B cell (primary cell): ENCODE measurements around the gene SFXN2. TPM values are rescaled to one million over a fixed set of nuclear protein-coding genes. Genes with fewer than 3 reads are reported as not detected.
"Not testable (repeated sequence)": the region's sequence is repeated elsewhere in the genome, so short reads cannot be mapped to it uniquely, and the experiment has no call there.

ENCODE experiments used
- ATAC-seq: fragments of 200-7000 bp; cut with Tn5 transposase; one replicate; pipeline ENCODE4 v1.10.0; 2021; ENCODE audit warnings: low read depth, mild to moderate bottlenecking, moderate number of reproducible peaks, moderate library complexity
- CTCF ChIA-PET: fragments of 350-600 bp; sonication (Branson Sonifier 250); formaldehyde crosslinking; loops from one replicate; lab custom pipeline; 2021; ENCODE audit warnings: antibody characterized with exemption, inconsistent platforms; lab: Charles Lee
- POLR2A ChIA-PET: fragments of 350-600 bp; sonication (Branson Sonifier 250); formaldehyde crosslinking; loops from one replicate; lab custom pipeline; 2021; ENCODE audit warnings: antibody characterized with exemption; lab: Charles Lee
- DNase-seq: peaks from one replicate; pipeline ENCODE4 v3.0.0; 2013
- H2AFZ ChIP-seq: 2 replicates; pipeline ENCODE4 v1.6.1; 2012; ENCODE audit warnings: mild to moderate bottlenecking, low read depth, low read length; ENCODE audit not compliant: insufficient read depth, poor library complexity, severe bottlenecking
- H3K27ac ChIP-seq, 2 donors: 1 replicate in 1 of 2; 2 replicates in 1 of 2; pipeline ENCODE4 v1.5.1; 2012 to 2013; ENCODE audit warnings: low read length in 2 of 2, mild to moderate bottlenecking in 2 of 2, moderate library complexity in 1 of 2
- H3K27me3 ChIP-seq, 4 experiments: fragments of 200-600 bp in 1 of 4; sonication (generic) in 1 of 4; replicated peaks in 1 of 4; 1 replicate in 2 of 4; 2 replicates in 2 of 4; pipeline versions ENCODE4 v1.6.1 to v1.7.0; 2013 to 2016; ENCODE audit warnings: low read length in 3 of 4, mild to moderate bottlenecking in 2 of 4, mixed read lengths in 1 of 4, moderate library complexity in 1 of 4; ENCODE audit not compliant: insufficient read depth in 4 of 4, control insufficient read depth in 3 of 4; ENCODE audit errors: control extremely low read depth in 1 of 4
- H3K36me3 ChIP-seq, 2 experiments: replicated peaks in 1 of 2; 1 replicate in 1 of 2; 2 replicates in 1 of 2; pipeline versions ENCODE4 v1.6.1 to v1.7.1; 2013; ENCODE audit warnings: low read length in 1 of 2; ENCODE audit not compliant: insufficient read depth in 2 of 2, control insufficient read depth in 1 of 2; ENCODE audit errors: control extremely low read depth in 1 of 2, extremely low read depth in 1 of 2
- H3K4me1 ChIP-seq, 2 donors: fragments of 200-600 bp in 1 of 2; sonication (generic) in 1 of 2; 1 replicate in 1 of 2; 2 replicates in 1 of 2; pipeline versions ENCODE4 v1.5.1 to v1.6.1; 2013 to 2017; ENCODE audit warnings: low read length in 2 of 2; ENCODE audit not compliant: control insufficient read depth in 2 of 2, insufficient read depth in 2 of 2
- H3K4me2 ChIP-seq: replicated peaks from 2 replicates; pipeline ENCODE3; 2012; ENCODE audit warnings: mild to moderate bottlenecking, low read depth, low read length; ENCODE audit not compliant: poor library complexity, severe bottlenecking
- H3K4me3 ChIP-seq, 5 experiments: fragments of 200-600 bp in 1 of 5; sonication (generic) in 1 of 5; 1 replicate in 3 of 5; 2 replicates in 2 of 5; pipeline versions ENCODE4 v1.5.1 to v1.7.0; 2011 to 2016; ENCODE audit warnings: low read length in 4 of 5, mild to moderate bottlenecking in 4 of 5, low read depth in 2 of 5, control low read depth in 1 of 5, moderate library complexity in 1 of 5; ENCODE audit not compliant: insufficient read depth in 1 of 5; ENCODE audit errors: control extremely low read depth in 1 of 5, extremely low read depth in 1 of 5
- H3K79me2 ChIP-seq: fragments of 200-600 bp; sonication (generic); one replicate; pipeline ENCODE4 v1.6.0; 2016; ENCODE audit warnings: low read length; ENCODE audit not compliant: control insufficient read depth, insufficient read depth
- H3K9ac ChIP-seq: fragments of 200-600 bp; sonication (generic); 2 replicates; pipeline ENCODE4 v1.6.1; 2017; ENCODE audit warnings: mild to moderate bottlenecking, low read length, moderate library complexity
- H3K9me3 ChIP-seq, 3 donors: one replicate each; pipeline versions ENCODE4 v1.6.1 to v1.7.1; 2013; ENCODE audit warnings: low read length in 2 of 3; ENCODE audit not compliant: control insufficient read depth in 2 of 3, insufficient read depth in 1 of 3; ENCODE audit errors: control extremely low read depth in 1 of 3
- H4K20me1 ChIP-seq: 2 replicates; pipeline ENCODE4 v1.6.0; 2012; ENCODE audit warnings: mild to moderate bottlenecking, low read length; ENCODE audit not compliant: insufficient read depth, control insufficient read depth, poor library complexity, severe bottlenecking
- H3K27ac Mint-ChIP-seq: one replicate; pipeline ENCODE4 v1.8.0; 2021; ENCODE audit warnings: mixed read lengths
- H3K27me3 Mint-ChIP-seq: one replicate; pipeline ENCODE4 v1.8.0; 2021; ENCODE audit warnings: mixed read lengths
- H3K4me1 Mint-ChIP-seq: one replicate; pipeline ENCODE4 v1.8.0; 2021; ENCODE audit warnings: mixed read lengths
- H3K4me3 Mint-ChIP-seq: one replicate; pipeline ENCODE4 v1.8.0; 2021; ENCODE audit warnings: mixed read lengths
- H3K9me3 Mint-ChIP-seq: one replicate; pipeline ENCODE4 v1.8.0; 2022; ENCODE audit warnings: mixed read lengths; ENCODE audit not compliant: insufficient read depth
- EZH2 ChIP-seq: IDR thresholded peaks from 2 replicates; pipeline ENCODE4 v1.6.1; 2012; ENCODE audit warnings: borderline replicate concordance, low read depth, mild to moderate bottlenecking, moderate library complexity, low read length; ENCODE audit not compliant: insufficient read depth, poor library complexity, severe bottlenecking
- WGBS: methylation state at CpG from one replicate; pipeline ENCODE4 v1.1.5; 2013; ENCODE audit warnings: missing lambda C conversion rate; ENCODE audit not compliant: insufficient coverage; 5-methylcytosine and 5-hydroxymethylcytosine counted together
- intact Hi-C: fragments of 100-400 bp; cut with micrococcal nuclease; formaldehyde crosslinking; loops from one replicate; pipeline ENCODE4 v1.10.0; 2022
- polyA plus RNA-seq: library from polyadenylated mRNA; depleted of rRNA; stranded (reverse); fragments of >200 nt; gene quantifications from 2 replicates; pipeline ENCODE4 v1.2.3, GENCODE V29; 2012
- total RNA-seq, 2 donors: library from RNA; stranded (reverse); fragments of 120-200 nt in 1 of 2; gene quantifications; 1 replicate in 1 of 2; 2 replicates in 1 of 2; pipeline versions ENCODE4 v1.2.3 to v1.2.4, GENCODE V29; 2013 to 2022
- TF ChIP-seq, protein P1 (sequence below): fragments of 200-600 bp; IDR thresholded peaks from one replicate; pipeline ENCODE4 v1.8.0; 2022; ENCODE audit warnings: antibody characterized with exemption, mild to moderate bottlenecking

Gene SFXN2
- total and polyA plus RNA-seq, 2 donors (not counting 1 experiment from before 2014, with no cell fraction given): 8.1 to 23.5 TPM

DNA sequence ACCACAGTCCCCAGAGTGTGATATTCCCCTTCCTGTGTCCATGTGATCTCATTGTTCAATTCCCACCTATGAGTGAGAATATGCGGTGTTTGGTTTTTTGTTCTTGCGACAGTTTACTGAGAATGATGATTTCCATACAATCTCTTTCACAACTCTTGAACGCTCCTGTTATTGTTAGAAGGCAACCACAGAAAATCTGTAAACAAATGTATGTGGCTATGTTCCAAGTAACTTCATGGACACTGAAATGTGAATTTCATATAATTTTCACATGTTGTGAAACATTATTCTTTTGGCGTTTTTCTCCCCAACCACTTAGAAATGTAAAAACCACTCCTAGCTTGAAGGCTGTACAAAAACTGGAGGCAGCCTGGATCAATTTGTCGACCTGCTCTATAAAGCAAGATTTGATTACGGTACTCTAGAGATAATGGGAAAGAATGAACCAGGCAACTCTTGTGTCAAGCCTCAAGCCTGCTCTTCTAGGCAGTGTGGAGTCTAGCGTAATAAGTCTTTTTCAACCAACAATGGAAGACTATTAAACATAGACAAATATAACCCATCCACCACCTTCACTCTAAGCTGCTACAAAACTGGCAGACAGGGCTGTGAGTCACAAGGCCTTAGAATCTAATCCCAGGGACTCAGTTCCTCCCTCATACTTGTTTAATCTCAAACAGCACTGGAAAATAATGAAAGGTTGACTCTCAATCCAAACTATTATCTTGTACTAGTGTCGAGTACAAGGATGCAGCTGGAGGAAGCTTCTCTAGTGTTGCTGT lies 23.0 kb upstream of the SFXN2 start:
- CTCF ChIA-PET: interaction anchor here (1.5 kb wide), 1 partner anchor 14 kb away, joined by 4 read pairs; no protein-coding TSS in a partner anchor
- DNase-seq: no peak
- Histone ChIP-seq H3K27me3 (no peaks in the 10 kb centered on the region), H3K79me2 (no peaks in the 10 kb centered on the region), H3K9ac (no peak overlapping the region), H3K4me3 (no peak overlapping the region), H3K4me1 (no peaks in the 10 kb centered on the region), H3K9me3 (no peaks in the 10 kb centered on the region), H3K4me2 (no peak overlapping the region), H2AFZ (no peak overlapping the region), H3K27ac (no peak overlapping the region), H4K20me1 (no peaks in the 10 kb centered on the region), H3K36me3 (no peaks in the 10 kb centered on the region)
- Mint-ChIP-seq H3K9me3 (no peaks in the 10 kb centered on the region), H3K4me3 (no peak overlapping the region), H3K4me1 (no peaks in the 10 kb centered on the region), H3K27me3 (no peaks in the 10 kb centered on the region), H3K27ac (no peak overlapping the region)
- POLR2A ChIA-PET: interaction anchor here (1.5 kb wide), 1 partner anchor 22 kb away, joined by 9 read pairs; the partner anchor contains the start of genes ARL3 and SFXN2
- 100% methylated on average over 1 of the region's 8 CpGs for WGBS
- no peak for TF ChIP-seq EZH2
- TF ChIP-seq, protein P1, sequence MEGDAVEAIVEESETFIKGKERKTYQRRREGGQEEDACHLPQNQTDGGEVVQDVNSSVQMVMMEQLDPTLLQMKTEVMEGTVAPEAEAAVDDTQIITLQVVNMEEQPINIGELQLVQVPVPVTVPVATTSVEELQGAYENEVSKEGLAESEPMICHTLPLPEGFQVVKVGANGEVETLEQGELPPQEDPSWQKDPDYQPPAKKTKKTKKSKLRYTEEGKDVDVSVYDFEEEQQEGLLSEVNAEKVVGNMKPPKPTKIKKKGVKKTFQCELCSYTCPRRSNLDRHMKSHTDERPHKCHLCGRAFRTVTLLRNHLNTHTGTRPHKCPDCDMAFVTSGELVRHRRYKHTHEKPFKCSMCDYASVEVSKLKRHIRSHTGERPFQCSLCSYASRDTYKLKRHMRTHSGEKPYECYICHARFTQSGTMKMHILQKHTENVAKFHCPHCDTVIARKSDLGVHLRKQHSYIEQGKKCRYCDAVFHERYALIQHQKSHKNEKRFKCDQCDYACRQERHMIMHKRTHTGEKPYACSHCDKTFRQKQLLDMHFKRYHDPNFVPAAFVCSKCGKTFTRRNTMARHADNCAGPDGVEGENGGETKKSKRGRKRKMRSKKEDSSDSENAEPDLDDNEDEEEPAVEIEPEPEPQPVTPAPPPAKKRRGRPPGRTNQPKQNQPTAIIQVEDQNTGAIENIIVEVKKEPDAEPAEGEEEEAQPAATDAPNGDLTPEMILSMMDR: no peak
- ATAC-seq: no peak
- intact Hi-C loops: no loop called here

DNA sequence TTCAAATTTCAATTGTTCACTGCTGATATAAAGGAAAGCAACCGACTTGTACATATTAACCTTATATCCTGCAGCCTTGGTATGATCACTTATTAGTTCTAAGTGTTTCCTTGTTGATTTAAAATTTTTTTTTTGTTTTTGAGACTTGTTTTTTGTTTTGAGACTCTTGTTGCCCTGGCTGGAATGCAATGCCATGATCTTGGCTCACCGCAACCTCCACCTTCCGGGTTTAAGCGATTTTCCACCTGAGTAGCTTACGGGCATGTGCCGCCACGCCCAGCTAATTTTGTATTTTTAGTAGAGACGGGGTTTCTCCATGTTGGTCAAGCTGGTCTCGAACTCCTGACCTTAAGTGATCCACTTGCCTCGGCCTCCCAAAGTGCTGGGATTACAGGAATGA lies 19.0 kb upstream of the SFXN2 start:
- H3K4me3 Mint-ChIP-seq, H3K79me2 ChIP-seq, H3K4me1 Mint-ChIP-seq, H3K36me3 ChIP-seq, intact Hi-C loops, H3K27ac Mint-ChIP-seq, H3K27me3 ChIP-seq, H3K27ac ChIP-seq, H4K20me1 ChIP-seq, DNase-seq, ATAC-seq, H2AFZ ChIP-seq, H3K4me2 ChIP-seq, H3K27me3 Mint-ChIP-seq, POLR2A ChIA-PET, H3K9me3 ChIP-seq, CTCF ChIA-PET, H3K4me3 ChIP-seq, H3K4me1 ChIP-seq, H3K9me3 Mint-ChIP-seq, H3K9ac ChIP-seq: not testable (repeated sequence)
- 100% methylated on average over 4 of the region's 10 CpGs for WGBS
